Breast epithelium (tissue), 3 donors: ENCODE results near the gene CLC.

Source experiments
- CTCF ChIP-seq, 3 donors: fragments of 450-650 bp; IDR thresholded peaks; one replicate each; pipeline ENCODE4 v1.5.1; 2016 to 2017; ENCODE audit warnings: antibody characterized with exemption in 3 of 3, mild to moderate bottlenecking in 3 of 3, moderate library complexity in 3 of 3
- POLR2A ChIP-seq: fragments of 450-650 bp; IDR thresholded peaks from one replicate; pipeline ENCODE4 v1.6.1; 2016; ENCODE audit warnings: antibody characterized with exemption, mild to moderate bottlenecking, moderate library complexity
- POLR2AphosphoS5 ChIP-seq, 3 donors: sonication (generic); formaldehyde crosslinking; IDR thresholded peaks; one replicate each; pipeline ENCODE4 v1.6.1; 2017; ENCODE audit warnings: antibody characterized with exemption in 3 of 3

GRCh38 chr19:39745643-39746042, 7.8 kb upstream of the CLC start:
- TF ChIP-seq POLR2A (no peak), POLR2AphosphoS5 (IDR thresholded peaks at IDR 0.05) (no peak), CTCF (IDR thresholded peaks at IDR 0.05) (no peak)
